HTR-8/SVneo (cell line): ENCODE results near the gene SUMO1.
A peak's percentile ranks its signal among the peaks of the same experiment; 100 is the strongest.
"Not testable (repeated sequence)": the region's sequence is repeated elsewhere in the genome, so short reads cannot be mapped to it uniquely, and the experiment has no call there.

Experiments
- DNase-seq: peaks from one replicate; pipeline ENCODE4 v3.0.0; 2011; ENCODE audit warnings: low spot score, mixed read lengths; ENCODE audit not compliant: insufficient read length
- FAIRE-seq: peaks from 2 replicates; lab custom pipeline; 2011; peaks lifted over from hg19 to GRCh38; lab: Jason Lieb, UNC

The SUMO1 gene

GRCh38 chr2:202238234-202239197 is at the start of gene SUMO1:
Gene SUMO1 (minus strand): TSS chr2:202238597. CDS start chr2:202238451, 146 bp downstream.
- FAIRE-seq: peak; percentile 95

GRCh38 chr2:202286595-202286994 is 48.2 kb upstream of the SUMO1 start:
- DNase-seq (no peak), FAIRE-seq (no peak)

More at GRCh38 chr2:202238234-202239197, at the start of gene SUMO1:
- peak; percentile 88 for DNase-seq

- DNase-seq (peak; percentile 61), FAIRE-seq (no peak)
Measured at GRCh38 chr2:202278944-202279343, 40.5 kb upstream of the SUMO1 start.

GRCh38 chr2:202278036-202278760 is 39.8 kb upstream of the SUMO1 start:
- DNase-seq (no peak), FAIRE-seq (no peak)

- not testable (repeated sequence) for DNase-seq, FAIRE-seq
Measured at GRCh38 chr2:202276078-202276720, 37.8 kb upstream of the SUMO1 start.

GRCh38 chr2:202270487-202270886 is 32.1 kb upstream of the SUMO1 start:
- DNase-seq: no peak
- FAIRE-seq: no peak

GRCh38 chr2:202269585-202269984 is 31.2 kb upstream of the SUMO1 start:
- FAIRE-seq: no peak
- DNase-seq: no peak

- no peak for DNase-seq
- no peak for FAIRE-seq
Measured at GRCh38 chr2:202267495-202267894, 29.1 kb upstream of the SUMO1 start.

- FAIRE-seq (peak; percentile 88), DNase-seq (peak; percentile 94)
Measured at GRCh38 chr2:202265467-202266277, 27.3 kb upstream of the SUMO1 start, which contains the start of gene NOP58. Gene NOP58 (plus strand): TSS chr2:202265763. CDS start chr2:202265942, 179 bp downstream.

GRCh38 chr2:202261531-202261930 is 23.1 kb upstream of the SUMO1 start:
- FAIRE-seq (no peak), DNase-seq (no peak)

GRCh38 chr2:202251494-202251893 is 13.1 kb upstream of the SUMO1 start:
- FAIRE-seq: no peak
- no peak for DNase-seq

GRCh38 chr2:202249521-202250253 is 11.3 kb upstream of the SUMO1 start:
- DNase-seq (no peak), FAIRE-seq (no peak)

- not testable (repeated sequence) for DNase-seq, FAIRE-seq
Measured at GRCh38 chr2:202247710-202248109, 9.3 kb upstream of the SUMO1 start.

GRCh38 chr2:202237787-202238233 is 587 bp downstream of the SUMO1 start:
- FAIRE-seq (no peak), DNase-seq (peak; percentile 46)

- DNase-seq (peak; percentile 31), FAIRE-seq (peak; percentile 20)
Measured at GRCh38 chr2:202221873-202222272, 16.5 kb downstream of the SUMO1 start.

- FAIRE-seq (no peak), DNase-seq (no peak)
Measured at GRCh38 chr2:202215179-202215578, 23.2 kb downstream of the SUMO1 start.

GRCh38 chr2:202208526-202208925 is 29.9 kb downstream of the SUMO1 start:
- no peak for DNase-seq
- FAIRE-seq: no peak

GRCh38 chr2:202204855-202205254 is 33.5 kb downstream of the SUMO1 start:
- no peak for DNase-seq
- FAIRE-seq: no peak

GRCh38 chr2:202203348-202203747 is 35.0 kb downstream of the SUMO1 start:
- DNase-seq (no peak), FAIRE-seq (no peak)
